SK-N-SH (cell line): ENCODE measurements around the gene CSNK1E. TPM values are rescaled to one million over a fixed set of nuclear protein-coding genes. Genes with fewer than 3 reads are reported as not detected.

Experiments used
- EP300 ChIP-seq, 2 experiments: IDR thresholded peaks; 2 replicates each; pipeline versions ENCODE4 v1.4.0 to v1.6.1; 2012; ENCODE audit warnings: borderline replicate concordance in 1 of 2, low read depth in 1 of 2, low read length in 1 of 2
- FOSL2 ChIP-seq: IDR thresholded peaks from 2 replicates; pipeline ENCODE4 v1.4.0; 2012; ENCODE audit warnings: low read depth, mild to moderate bottlenecking, moderate library complexity, borderline replicate concordance
- POLR2AphosphoS5 ChIP-seq: IDR thresholded peaks from 2 replicates; pipeline ENCODE4 v1.6.1; 2012; ENCODE audit warnings: low read depth, low read length
- RXRA ChIP-seq: IDR thresholded peaks from 2 replicates; pipeline ENCODE4 v1.4.0; 2012; ENCODE audit warnings: low read depth, mild to moderate bottlenecking, borderline replicate concordance
- SMC3 ChIP-seq: IDR thresholded peaks from 2 replicates; pipeline ENCODE4 v1.6.1; 2012; ENCODE audit warnings: low read depth, low read length, improper control_type of control experiment
- TEAD4 ChIP-seq: IDR thresholded peaks from 2 replicates; pipeline ENCODE4 v1.4.0; 2012; ENCODE audit warnings: mild to moderate bottlenecking, borderline replicate concordance; ENCODE audit not compliant: insufficient read depth
- polyA plus RNA-seq, 3 experiments: library from polyadenylated mRNA; depleted of rRNA; stranded (reverse); fragments of >200 nt; gene quantifications; 2 replicates each; pipeline ENCODE4 v1.2.3, GENCODE V29; 2012
- small RNA-seq, 7 experiments: library from RNA; depleted of rRNA; stranded (forward); fragments of <200 nt; gene quantifications; one replicate each; pipeline ENCODE3, GENCODE V24; 2012
- TF ChIP-seq, protein P1 (sequence below): IDR thresholded peaks from 2 replicates; pipeline ENCODE4 v1.4.0; 2012; ENCODE audit warnings: low read depth, borderline replicate concordance
- TF ChIP-seq, protein P2 (sequence below): IDR thresholded peaks from 2 replicates; pipeline ENCODE4 v1.4.0; 2012; ENCODE audit warnings: low read depth, borderline replicate concordance

The CSNK1E gene
- polyA plus RNA-seq, 1 of the 3 experiments (the other 2 are of a cell fraction): 130 TPM

DNA sequence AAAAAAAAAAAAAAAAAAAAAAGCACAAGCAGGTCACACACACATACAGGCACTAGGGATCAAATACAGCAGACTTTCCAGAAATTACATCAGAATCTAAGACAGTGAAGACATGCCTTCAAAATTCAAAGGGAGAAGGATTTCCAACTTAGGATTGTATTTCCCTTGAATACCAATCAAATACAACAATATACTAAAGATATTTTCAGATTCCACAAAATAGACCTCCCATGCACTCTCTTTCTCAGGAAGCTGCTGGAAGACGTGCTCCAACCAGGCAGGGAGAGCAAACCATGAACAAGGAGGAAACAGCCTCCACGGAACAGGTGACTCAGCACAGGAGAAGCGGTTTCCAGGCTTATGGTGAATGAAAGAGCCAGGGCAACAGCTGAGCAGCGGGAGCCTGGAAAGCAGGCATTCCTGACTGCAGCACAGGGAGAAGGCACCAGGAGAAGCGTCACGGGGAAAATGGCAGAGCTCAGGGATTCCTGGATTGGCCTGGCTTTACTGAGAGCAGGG, 76.4 kb downstream of the CSNK1E start (continued):
- TF ChIP-seq, protein P1, sequence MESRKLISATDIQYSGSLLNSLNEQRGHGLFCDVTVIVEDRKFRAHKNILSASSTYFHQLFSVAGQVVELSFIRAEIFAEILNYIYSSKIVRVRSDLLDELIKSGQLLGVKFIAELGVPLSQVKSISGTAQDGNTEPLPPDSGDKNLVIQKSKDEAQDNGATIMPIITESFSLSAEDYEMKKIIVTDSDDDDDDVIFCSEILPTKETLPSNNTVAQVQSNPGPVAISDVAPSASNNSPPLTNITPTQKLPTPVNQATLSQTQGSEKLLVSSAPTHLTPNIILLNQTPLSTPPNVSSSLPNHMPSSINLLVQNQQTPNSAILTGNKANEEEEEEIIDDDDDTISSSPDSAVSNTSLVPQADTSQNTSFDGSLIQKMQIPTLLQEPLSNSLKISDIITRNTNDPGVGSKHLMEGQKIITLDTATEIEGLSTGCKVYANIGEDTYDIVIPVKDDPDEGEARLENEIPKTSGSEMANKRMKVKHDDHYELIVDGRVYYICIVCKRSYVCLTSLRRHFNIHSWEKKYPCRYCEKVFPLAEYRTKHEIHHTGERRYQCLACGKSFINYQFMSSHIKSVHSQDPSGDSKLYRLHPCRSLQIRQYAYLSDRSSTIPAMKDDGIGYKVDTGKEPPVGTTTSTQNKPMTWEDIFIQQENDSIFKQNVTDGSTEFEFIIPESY: no peak
- no peak for TF ChIP-seq EP300 (IDR thresholded peaks at IDR 0.05; ENCODE audit: borderline replicate concordance in 1 of 2, low read depth in 1 of 2, low read length in 1 of 2)
- TF ChIP-seq, protein P2, sequence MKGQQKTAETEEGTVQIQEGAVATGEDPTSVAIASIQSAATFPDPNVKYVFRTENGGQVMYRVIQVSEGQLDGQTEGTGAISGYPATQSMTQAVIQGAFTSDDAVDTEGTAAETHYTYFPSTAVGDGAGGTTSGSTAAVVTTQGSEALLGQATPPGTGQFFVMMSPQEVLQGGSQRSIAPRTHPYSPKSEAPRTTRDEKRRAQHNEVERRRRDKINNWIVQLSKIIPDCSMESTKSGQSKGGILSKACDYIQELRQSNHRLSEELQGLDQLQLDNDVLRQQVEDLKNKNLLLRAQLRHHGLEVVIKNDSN: no peak
- TF ChIP-seq SMC3: no peak
- TF ChIP-seq RXRA: no peak
- TF ChIP-seq TEAD4: no peak
- TF ChIP-seq POLR2AphosphoS5: no peak
- peak; percentile 43; the same call in 1 of the 2 replicates for TF ChIP-seq FOSL2
- TF ChIP-seq, all 33 proteins: peak for 6

Small RNAs within 50 kb of the gene (small RNA-seq; reads per million reads assigned to genes)
- 0 reads per million in 7 experiments for gene RF00017

Other genes with a start within 250 kb of the CSNK1E start
- gene SLC16A8, start 233.2 kb downstream of the CSNK1E start, polyA plus RNA-seq (2012; rRNA removed): not detected in 2 replicates
- gene BAIAP2L2, start 206.7 kb downstream of the CSNK1E start, polyA plus RNA-seq (2012; rRNA removed): 0.13 and 0.16 TPM in 2 replicates
- gene PLA2G6, start 135.6 kb downstream of the CSNK1E start, polyA plus RNA-seq (2012; rRNA removed): 10.5 and 14.5 TPM in 2 replicates
- gene MAFF, start 115.4 kb downstream of the CSNK1E start, polyA plus RNA-seq (2012; rRNA removed): 7.9 and 8.2 TPM in 2 replicates
- 17.4 and 25.3 TPM in 2 replicates for gene TMEM184B, start 44.4 kb downstream of the CSNK1E start, polyA plus RNA-seq (2012; rRNA removed)
- not detected in 2 replicates for gene KCNJ4, start 137.8 kb upstream of the CSNK1E start, polyA plus RNA-seq (2012; rRNA removed)
- 16.5 and 17.1 TPM in 2 replicates for gene KDELR3, start 150.7 kb upstream of the CSNK1E start, polyA plus RNA-seq (2012; rRNA removed)
- 111 and 178 TPM in 2 replicates for gene DDX17, start 188.9 kb upstream of the CSNK1E start, polyA plus RNA-seq (2012; rRNA removed)